Fibroblast of mammary gland (primary cell): ENCODE results near the gene STX12.
"Not testable (repeated sequence)": the region's sequence is repeated elsewhere in the genome, so short reads cannot be mapped to it uniquely, and the experiment has no call there.

Experiments
- DNase-seq: peaks from one replicate; pipeline ENCODE4 v3.0.0-alpha.2; 2010; ENCODE audit warnings: low read depth
- H3K4me3 ChIP-seq: 2 replicates; pipeline ENCODE4 v1.5.1; 2011; ENCODE audit warnings: low read depth, mild to moderate bottlenecking, low read length, moderate library complexity; ENCODE audit not compliant: control insufficient read depth
- TF ChIP-seq, protein P1 (sequence below): conservative IDR thresholded peaks from 2 replicates; pipeline ENCODE4 v1.5.1; 2011; ENCODE audit warnings: low read depth, low read length, inconsistent platforms; ENCODE audit not compliant: control insufficient read depth, insufficient read depth

Gene STX12

DNA sequence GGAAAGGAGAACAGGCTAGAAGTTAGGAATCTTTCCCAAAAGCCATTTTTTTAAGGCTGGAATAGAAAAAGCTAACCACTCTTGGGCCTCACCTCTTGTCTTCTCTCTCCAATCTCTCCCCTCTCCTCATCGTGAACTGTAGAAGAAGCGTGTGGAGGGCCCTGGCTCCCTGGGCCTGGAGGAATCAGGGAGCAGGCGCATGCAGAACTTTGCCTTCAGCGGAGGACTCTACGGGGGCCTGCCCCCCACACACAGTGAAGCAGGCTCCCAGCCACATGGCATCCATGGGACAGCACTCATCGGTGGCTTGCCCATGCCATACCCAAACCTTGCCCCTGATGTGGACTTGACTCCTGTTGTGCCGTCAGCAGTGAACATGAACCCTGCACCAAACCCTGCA lies 76.9 kb downstream of the STX12 start:
- no peak for DNase-seq
- H3K4me3 ChIP-seq: no peak overlapping the region
- TF ChIP-seq, protein P1, sequence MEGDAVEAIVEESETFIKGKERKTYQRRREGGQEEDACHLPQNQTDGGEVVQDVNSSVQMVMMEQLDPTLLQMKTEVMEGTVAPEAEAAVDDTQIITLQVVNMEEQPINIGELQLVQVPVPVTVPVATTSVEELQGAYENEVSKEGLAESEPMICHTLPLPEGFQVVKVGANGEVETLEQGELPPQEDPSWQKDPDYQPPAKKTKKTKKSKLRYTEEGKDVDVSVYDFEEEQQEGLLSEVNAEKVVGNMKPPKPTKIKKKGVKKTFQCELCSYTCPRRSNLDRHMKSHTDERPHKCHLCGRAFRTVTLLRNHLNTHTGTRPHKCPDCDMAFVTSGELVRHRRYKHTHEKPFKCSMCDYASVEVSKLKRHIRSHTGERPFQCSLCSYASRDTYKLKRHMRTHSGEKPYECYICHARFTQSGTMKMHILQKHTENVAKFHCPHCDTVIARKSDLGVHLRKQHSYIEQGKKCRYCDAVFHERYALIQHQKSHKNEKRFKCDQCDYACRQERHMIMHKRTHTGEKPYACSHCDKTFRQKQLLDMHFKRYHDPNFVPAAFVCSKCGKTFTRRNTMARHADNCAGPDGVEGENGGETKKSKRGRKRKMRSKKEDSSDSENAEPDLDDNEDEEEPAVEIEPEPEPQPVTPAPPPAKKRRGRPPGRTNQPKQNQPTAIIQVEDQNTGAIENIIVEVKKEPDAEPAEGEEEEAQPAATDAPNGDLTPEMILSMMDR: no peak

DNA sequence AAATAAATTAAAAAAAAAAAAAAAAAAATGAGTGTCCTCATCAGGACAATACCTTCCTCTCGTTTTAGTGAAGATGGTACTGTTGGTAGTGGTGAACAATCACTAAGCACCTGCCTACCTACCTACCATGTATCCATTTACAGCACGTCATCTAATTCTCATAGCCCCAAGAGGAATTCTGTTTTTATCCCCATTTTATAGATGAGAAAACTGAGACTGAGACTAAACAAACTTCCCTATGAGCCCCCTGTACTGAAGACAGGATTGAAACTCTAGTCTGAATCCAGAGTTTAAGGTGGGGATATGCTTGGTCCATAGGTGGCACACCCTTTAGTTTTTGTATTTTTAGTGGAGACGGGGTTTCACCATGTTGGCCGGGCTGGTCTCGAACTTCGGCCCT lies 82.1 kb downstream of the STX12 start:
- DNase-seq: no peak
- H3K4me3 ChIP-seq: no peak overlapping the region
- TF ChIP-seq, protein P1: no peak

DNA sequence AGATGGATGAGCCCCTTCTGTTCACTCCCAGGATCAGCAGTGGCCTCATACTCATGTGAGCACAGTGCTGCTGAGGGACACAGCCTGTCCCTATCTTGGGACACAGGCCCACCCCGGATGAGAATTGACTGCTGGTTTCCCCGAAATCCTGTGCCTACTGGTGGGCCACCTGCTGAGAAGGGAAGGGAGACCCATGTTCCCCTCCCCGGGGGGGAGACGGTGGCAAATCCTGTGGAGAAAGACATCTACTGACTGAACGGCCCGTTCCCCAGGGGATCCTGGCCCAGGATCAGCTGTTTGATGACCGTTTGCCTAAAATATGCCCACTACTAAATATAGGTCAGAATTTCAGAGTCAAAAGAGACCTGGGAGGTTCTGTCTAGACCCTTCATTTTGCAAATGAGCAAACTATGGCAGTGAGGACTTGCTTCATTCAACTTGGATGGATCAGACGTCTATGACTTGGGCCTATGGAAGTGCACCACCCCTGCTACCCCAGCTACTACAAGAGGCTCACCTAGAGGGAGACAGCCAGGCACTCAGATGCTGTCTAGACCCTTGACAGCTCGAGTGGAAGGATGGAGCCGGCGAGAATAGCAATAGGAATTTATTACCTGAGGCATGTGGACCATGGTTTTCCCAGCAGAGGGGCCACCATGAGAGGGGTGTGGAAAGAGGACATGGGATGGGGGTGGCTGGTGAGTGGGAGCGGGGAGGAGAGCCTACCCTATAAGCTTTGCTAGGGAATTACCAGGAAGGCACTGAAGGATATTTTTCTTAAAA lies 83.7 kb downstream of the STX12 start:
- TF ChIP-seq, protein P1: no peak
- no peak overlapping the region for H3K4me3 ChIP-seq
- DNase-seq: no peak

DNA sequence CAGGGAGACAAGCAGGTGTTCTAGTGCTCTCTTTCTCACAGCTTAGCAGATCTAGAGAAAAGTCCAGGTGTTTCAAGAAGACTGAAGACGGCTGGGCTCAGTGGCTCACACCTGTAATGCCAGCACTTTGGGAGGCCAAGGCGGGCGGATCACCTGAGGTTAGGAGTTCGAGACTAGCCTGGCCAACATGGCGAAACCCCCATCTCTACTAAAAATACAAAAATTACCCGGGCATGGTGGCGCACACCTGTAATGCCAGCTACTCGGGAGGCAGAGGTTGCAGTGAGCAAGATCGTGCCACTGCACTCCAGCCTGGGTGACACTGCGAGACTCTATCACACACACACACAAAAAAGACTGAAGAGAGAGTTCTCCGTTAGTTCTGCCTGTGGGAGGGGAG lies 84.5 kb downstream of the STX12 start:
- DNase-seq, H3K4me3 ChIP-seq: not testable (repeated sequence)

DNA sequence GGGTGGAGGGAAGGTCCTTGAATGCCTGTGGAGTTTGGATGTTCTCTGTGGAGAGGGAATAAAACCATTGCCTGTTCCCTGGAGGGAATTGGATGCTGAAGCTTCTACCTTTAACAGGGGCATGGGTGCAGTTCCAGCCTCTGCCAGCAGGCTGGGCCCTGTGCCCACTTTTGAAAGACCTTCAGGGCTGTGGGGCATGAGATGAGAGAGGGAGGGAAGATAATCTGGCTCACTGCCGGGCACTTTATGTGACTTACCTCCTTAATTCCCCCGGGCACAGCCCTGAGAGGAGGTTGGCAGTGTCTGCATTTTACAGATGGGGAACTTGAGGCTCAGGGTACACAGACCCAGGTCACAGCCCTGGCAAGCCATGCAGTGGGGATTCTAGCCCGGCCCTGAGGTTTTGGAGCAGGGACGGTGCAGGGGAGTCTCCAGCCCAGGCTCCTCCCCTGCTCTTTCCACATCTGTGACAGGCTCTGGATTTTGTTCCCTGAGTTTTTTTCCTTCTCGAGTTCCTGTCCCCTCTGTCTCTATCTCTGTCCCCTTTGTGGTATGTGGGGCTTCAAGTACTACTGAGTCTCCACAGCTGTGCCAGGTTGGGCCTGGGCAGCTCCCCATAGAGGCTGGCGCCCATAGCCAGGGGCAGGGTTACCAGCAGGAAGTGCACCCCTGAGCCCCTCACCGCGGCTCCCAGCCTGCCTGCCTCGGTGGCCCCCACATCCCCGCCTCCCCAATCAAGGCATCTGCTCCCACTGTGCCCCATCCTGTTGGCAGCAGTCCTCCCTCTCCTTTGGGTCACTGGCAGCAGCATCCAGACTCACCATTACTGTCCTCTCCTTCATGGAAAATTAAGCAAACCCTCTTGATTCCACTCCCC lies 85.3 kb downstream of the STX12 start:
- peak; percentile 86 for DNase-seq
- TF ChIP-seq, protein P1: peak; percentile 98
- H3K4me3 ChIP-seq: peak overlapping the region; percentile 14

DNA sequence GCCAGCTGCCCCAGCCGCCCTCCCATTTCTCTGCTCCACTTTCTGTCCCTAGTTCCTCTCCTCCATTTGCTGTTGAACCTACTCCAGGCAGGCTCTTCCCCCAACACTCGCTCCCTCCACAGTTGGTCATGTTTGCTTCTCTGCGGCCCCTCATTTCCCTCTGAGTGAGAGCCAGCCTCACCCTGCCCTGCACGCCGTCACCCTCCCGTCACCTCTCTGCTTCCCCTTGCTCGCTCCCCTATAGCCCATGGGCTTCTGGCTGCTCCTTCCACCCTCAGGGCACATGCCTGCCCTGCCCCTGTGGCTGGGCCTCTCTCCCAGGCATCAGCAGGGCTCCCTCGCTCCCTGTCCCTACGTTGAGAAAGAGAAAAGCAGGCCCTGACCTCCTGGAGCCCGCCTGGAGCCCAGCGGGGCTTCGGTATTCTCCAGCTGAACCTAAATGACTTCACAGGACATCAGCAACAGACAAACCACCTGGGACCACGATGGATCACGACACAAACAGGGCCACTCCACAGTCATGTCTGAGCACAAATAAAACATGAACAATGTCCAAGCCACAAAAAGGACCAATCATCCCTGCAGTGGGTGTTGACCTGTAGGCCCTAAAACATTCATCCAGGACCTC lies 86.0 kb downstream of the STX12 start:
- no peak for DNase-seq

More for the DNA sequence above, 86.0 kb downstream of the STX12 start:
- TF ChIP-seq, protein P1: no peak
- H3K4me3 ChIP-seq: no peak overlapping the region
